Body of pancreas (tissue), 4 donors: ENCODE measurements around the gene NOTCH3. TPM values are rescaled to one million over a fixed set of nuclear protein-coding genes. Genes with fewer than 3 reads are reported as not detected.

Experiments
- ATAC-seq: fragments of 150-250 bp; one replicate; pipeline ENCODE4 v1.9.1; 2016
- DNase-seq, 4 donors: peaks; one replicate each; pipeline ENCODE4 v3.0.0-alpha.2; 2019
- H3K27ac ChIP-seq, 4 donors: fragments of 200-600 bp; sonication (generic); 1 replicate in 3 of 4; 2 replicates in 1 of 4; pipeline versions ENCODE4 v1.5.1 to v1.6.1; 2016 to 2019; ENCODE audit warnings: mild to moderate bottlenecking in 1 of 4, mixed read lengths in 1 of 4, moderate library complexity in 1 of 4
- H3K27me3 ChIP-seq, 2 donors: fragments of 200-600 bp; sonication (generic); one replicate each; pipeline ENCODE4 v1.6.0; 2016; ENCODE audit warnings: mild to moderate bottlenecking in 1 of 2
- H3K36me3 ChIP-seq, 2 donors: fragments of 200-600 bp; sonication (generic); replicated peaks in 1 of 2; 2 replicates each; pipeline ENCODE4 v1.5.1; 2016; ENCODE audit warnings: low read depth in 2 of 2; ENCODE audit not compliant: insufficient read depth in 1 of 2
- H3K4me1 ChIP-seq: fragments of 200-600 bp; sonication (generic); one replicate; pipeline ENCODE4 v1.6.0; 2016
- H3K4me3 ChIP-seq, 2 donors: fragments of 200-600 bp; sonication (generic); 1 replicate in 1 of 2; 2 replicates in 1 of 2; pipeline ENCODE4 v1.5.1; 2016 to 2019
- H3K9me3 ChIP-seq, 3 donors: fragments of 200-600 bp; sonication (generic); 1 replicate in 2 of 3; 2 replicates in 1 of 3; pipeline ENCODE4 v1.5.1; 2016
- CTCF ChIP-seq, 7 experiments: fragments of 450-650 bp in 4 of 7; fragments of 200-600 bp in 3 of 7; sonication (generic) in 3 of 7; IDR thresholded peaks; one replicate each; pipeline ENCODE4 v1.5.1; 2016 to 2019; ENCODE audit warnings: antibody characterized with exemption in 7 of 7
- POLR2A ChIP-seq, 3 donors: fragments of 450-650 bp; IDR thresholded peaks; one replicate each; pipeline ENCODE4 v1.6.1; 2016; ENCODE audit warnings: antibody characterized with exemption in 3 of 3, mild to moderate bottlenecking in 2 of 3
- WGBS, 2 donors: methylation state at CpG; one replicate each; pipeline ENCODE4 v1.1.5; 2017; 5-methylcytosine and 5-hydroxymethylcytosine counted together
- intact Hi-C: fragments of 100-400 bp; cut with DNase I; formaldehyde crosslinking; loops from one replicate; pipeline ENCODE4 v1.15.1; 2023
- total RNA-seq, 2 donors: library from RNA; depleted of rRNA; stranded (reverse); fragments of >200 nt; gene quantifications; one replicate each; pipeline ENCODE4 v1.1.0, GENCODE V29; 2016

The NOTCH3 gene
- total RNA-seq, 2 donors from 2014 or later: 20.2 to 33.9 TPM

GRCh38 chr19:15197275-15197941 lies 3.4 kb downstream of the NOTCH3 start:
- H3K9me3 ChIP-seq: no peaks in the 10 kb centered on the region
- H3K36me3 ChIP-seq: no peaks in the 10 kb centered on the region
- H3K4me3 ChIP-seq: no peak overlapping the region
- ATAC-seq (no peak), DNase-seq (peak in 3 of 4 donors; percentile 24 to 36 (median 33))
- peaks cover 28% of the 10 kb centered on the region for H3K4me1 ChIP-seq
- intact Hi-C loops: no loop called here
- no peak for TF ChIP-seq POLR2A (IDR thresholded peaks at IDR 0.05)
- no peak for TF ChIP-seq CTCF (IDR thresholded peaks at IDR 0.05)
- H3K27ac ChIP-seq: peak overlapping the region; percentile 78 to 86 (median 83)
- no peaks in the 10 kb centered on the region for H3K27me3 ChIP-seq
- 11 to 16% methylated on average over 5 to 12 of the region's 14 CpGs for WGBS, 2 donors

GRCh38 chr19:15196360-15197005 lies 4.3 kb downstream of the NOTCH3 start:
- Histone ChIP-seq H3K4me1 (peaks cover 28% of the 10 kb centered on the region), H3K36me3 (no peaks in the 10 kb centered on the region), H3K4me3 (no peak overlapping the region), H3K27me3 (no peaks in the 10 kb centered on the region), H3K27ac (peak overlapping the region; percentile 78 to 86 (median 83)), H3K9me3 (no peaks in the 10 kb centered on the region)
- no peak for ATAC-seq
- TF ChIP-seq CTCF (IDR thresholded peaks at IDR 0.05) (no peak), POLR2A (IDR thresholded peaks at IDR 0.05) (peak in 1 of 3 donors; percentile 3)
- intact Hi-C loops: no loop called here
- no peak for DNase-seq
- WGBS, 2 donors: 20 to 21% methylated on average over 3 to 4 of the region's 4 CpGs

GRCh38 chr19:15195371-15196334 lies 5.1 kb downstream of the NOTCH3 start:
- no peaks in the 10 kb centered on the region for H3K9me3 ChIP-seq
- no peaks in the 10 kb centered on the region for H3K27me3 ChIP-seq
- peak overlapping the region; percentile 8 to 28 for H3K4me3 ChIP-seq
- 1 to 13% methylated on average over 3 to 64 of the region's 91 CpGs for WGBS, 2 donors
- H3K36me3 ChIP-seq: no peaks in the 10 kb centered on the region
- peak; percentile 90 to 95 (median 94) for DNase-seq
- intact Hi-C loops: no loop called here
- H3K4me1 ChIP-seq: peaks cover 28% of the 10 kb centered on the region
- TF ChIP-seq POLR2A (IDR thresholded peaks at IDR 0.05) (peak in 1 of 3 donors; percentile 8), CTCF (IDR thresholded peaks at IDR 0.05) (peak in 2 of 7 experiments; percentile 8 to 18)
- peak overlapping the region; percentile 78 to 86 (median 83) for H3K27ac ChIP-seq
- ATAC-seq: peak; percentile 83

GRCh38 chr19:15194938-15195337 lies 5.9 kb downstream of the NOTCH3 start:
- DNase-seq (peak in 3 of 4 donors; percentile 24 to 46 (median 25)), ATAC-seq (no peak)
- Histone ChIP-seq H3K36me3 (no peaks in the 10 kb centered on the region), H3K4me1 (peaks cover 21% of the 10 kb centered on the region), H3K9me3 (no peaks in the 10 kb centered on the region), H3K4me3 (no peak overlapping the region), H3K27ac (peak overlapping the region; percentile 78 to 86 (median 83)), H3K27me3 (no peaks in the 10 kb centered on the region)
- intact Hi-C loops: no loop called here
- 59 to 63% methylated on average over 6 of the region's 6 CpGs for WGBS, 2 donors
- TF ChIP-seq CTCF (IDR thresholded peaks at IDR 0.05): no peak
- no peak for TF ChIP-seq POLR2A (IDR thresholded peaks at IDR 0.05)
